HepG2 (cell line): ENCODE data around the gene CYP2W1. TPM values are rescaled to one million over a fixed set of nuclear protein-coding genes. Genes with fewer than 3 reads are reported as not detected.

ENCODE experiments used
- ARID3A ChIP-seq: IDR thresholded peaks from 2 replicates; pipeline ENCODE4 v1.6.1; 2012; ENCODE audit warnings: low read depth, low read length, improper control_type of control experiment
- CAMTA2 ChIP-seq: sonication (generic); formaldehyde crosslinking; IDR thresholded peaks from 2 replicates; pipeline ENCODE4 v1.4.0; 2020; ENCODE audit warnings: mild to moderate bottlenecking, missing genetic modification reagents, borderline replicate concordance
- RBM22 ChIP-seq: fragments of 200-400 bp; formaldehyde crosslinking; optimal IDR thresholded peaks from 2 replicates; pipeline ENCODE3; 2017; ENCODE audit warnings: mild to moderate bottlenecking, low read length, moderate library complexity
- TBL1XR1 ChIP-seq: fragments of 150-350 bp; IDR thresholded peaks from 2 replicates; pipeline ENCODE4 v1.6.1; 2014; ENCODE audit warnings: borderline replicate concordance, low read length; ENCODE audit not compliant: partially characterized antibody
- ZBTB40 ChIP-seq, 2 experiments: fragments of 450-650 bp in 1 of 2; sonication (generic) in 1 of 2; formaldehyde crosslinking in 1 of 2; IDR thresholded peaks; 2 replicates each; pipeline versions ENCODE4 v1.6.1 to v1.8.0; 2016 to 2022; ENCODE audit warnings: antibody characterized with exemption in 1 of 2, mild to moderate bottlenecking in 1 of 2, missing genetic modification reagents in 1 of 2
- ZNF256 ChIP-seq: sonication (generic); formaldehyde crosslinking; conservative IDR thresholded peaks from 2 replicates; pipeline ENCODE4 v1.4.0; 2020; ENCODE audit warnings: missing genetic modification reagents
- ZNF318 ChIP-seq: sonication (generic); formaldehyde crosslinking; IDR thresholded peaks from 2 replicates; pipeline ENCODE4 v1.4.0; 2020; ENCODE audit warnings: mild to moderate bottlenecking, missing genetic modification reagents
- polyA plus RNA-seq, 8 experiments: library from polyadenylated mRNA; depleted of rRNA in 3 of 8; stranded (reverse) in 7 of 8; unstranded in 1 of 8; fragments of >200 nt; fragmentation: Illumina TruSeq in 4 of 8; extraction: Trizol in 4 of 8; gene quantifications; 2 replicates each; pipeline versions ENCODE4 v1.2.1 to v1.2.3, GENCODE V29; 2011 to 2016; ENCODE audit warnings: low read depth in 4 of 8, missing spikeins in 1 of 8, mixed read lengths in 1 of 8; ENCODE audit not compliant: insufficient read depth in 1 of 8
- total RNA-seq, 5 experiments: library from RNA; depleted of rRNA; stranded (reverse); fragments of >200 nt; fragmentation: Illumina TruSeq; extraction: Trizol; gene quantifications; 2 replicates each; pipeline ENCODE4 v1.2.3, GENCODE V29; 2016; ENCODE audit warnings: low read depth in 1 of 5

Gene CYP2W1
- total and polyA plus RNA-seq, 2 of the 13 experiments (the other 11 are each of a cell fraction or from before 2014, with no cell fraction given), result 19.5 to 31.7 TPM

- TF ChIP-seq ARID3A, result no peak
- no peak for TF ChIP-seq TBL1XR1
- TF ChIP-seq ZNF256 (CRISPR knock-in tag), result 0 out of 2 replicates have a peak, but pooled peaks have one; percentile 49
- peak; percentile 31; the same call in 1 of the 2 replicates for TF ChIP-seq ZNF318 (CRISPR knock-in tag)
- no peak for TF ChIP-seq ZBTB40 (IDR thresholded peaks at IDR 0.05)
- peak; percentile 62; the same call in 1 of the 2 replicates for TF ChIP-seq ZBTB40 (CRISPR knock-in tag; IDR thresholded peaks at IDR 0.05)
- no peak for TF ChIP-seq RBM22
- no peak for TF ChIP-seq CAMTA2 (CRISPR knock-in tag)
These were observed 7.9 kb upstream of the CYP2W1 start, which contains the start of gene COX19 (continued) for GRCh38 chr7:974820-975681.
